HG03280 (cell line): Measurements from ENCODE around the gene ASB6.

Experiments used
- ATAC-seq: cut with Tn5 transposase; IDR thresholded peaks from one replicate; pipeline ENCODE4 v1.9.1; 2021; ENCODE audit warnings: mild to moderate bottlenecking, moderate library complexity; ENCODE audit not compliant: unreplicated experiment

ASB6 gene

GRCh38 chr9:129641750-129642585 lies at the start of gene ASB6:
TSS of gene ASB6 (minus strand) at chr9:129642151. CDS start at chr9:129641999, 152 bp downstream.
- peak; percentile 88 for ATAC-seq

- no peak for ATAC-seq
Measured at GRCh38 chr9:129688285-129689043, 46.5 kb upstream of the ASB6 start.

GRCh38 chr9:129687391-129687790 lies 45.4 kb upstream of the ASB6 start:
- ATAC-seq, result no peak

- no peak for ATAC-seq
Measured at GRCh38 chr9:129686736-129687135, 44.8 kb upstream of the ASB6 start.

- no peak for ATAC-seq
Measured at GRCh38 chr9:129685933-129686259, 43.9 kb upstream of the ASB6 start.

- ATAC-seq, result no peak
Measured at GRCh38 chr9:129685220-129685932, 43.4 kb upstream of the ASB6 start.

GRCh38 chr9:129682381-129682780 lies 40.4 kb upstream of the ASB6 start:
- ATAC-seq, result no peak

- no peak for ATAC-seq
Measured at GRCh38 chr9:129681924-129682323, 40.0 kb upstream of the ASB6 start.

GRCh38 chr9:129679537-129679936 lies 37.6 kb upstream of the ASB6 start:
- ATAC-seq, result no peak

GRCh38 chr9:129678844-129679243 lies 36.9 kb upstream of the ASB6 start:
- no peak for ATAC-seq

- ATAC-seq, result no peak
Measured at GRCh38 chr9:129677456-129677855, 35.5 kb upstream of the ASB6 start.

GRCh38 chr9:129676975-129677374 lies 35.0 kb upstream of the ASB6 start:
- no peak for ATAC-seq

GRCh38 chr9:129676287-129676686 lies 34.3 kb upstream of the ASB6 start:
- no peak for ATAC-seq

- no peak for ATAC-seq
Measured at GRCh38 chr9:129675620-129676019, 33.7 kb upstream of the ASB6 start.

- no peak for ATAC-seq
Measured at GRCh38 chr9:129674229-129674628, 32.3 kb upstream of the ASB6 start.

- no peak for ATAC-seq
Measured at GRCh38 chr9:129673602-129674001, 31.7 kb upstream of the ASB6 start.

GRCh38 chr9:129672702-129673101 lies 30.8 kb upstream of the ASB6 start:
- no peak for ATAC-seq

- no peak for ATAC-seq
Measured at GRCh38 chr9:129671519-129671918, 29.6 kb upstream of the ASB6 start.

- no peak for ATAC-seq
Measured at GRCh38 chr9:129671065-129671464, 29.1 kb upstream of the ASB6 start.

GRCh38 chr9:129669946-129670345 lies 28.0 kb upstream of the ASB6 start:
- no peak for ATAC-seq

- ATAC-seq, result no peak
Measured at GRCh38 chr9:129669141-129669718, 27.3 kb upstream of the ASB6 start.
